Renal pelvis (tissue), 4 donors: ENCODE data around the gene TTC39B. TPM values are rescaled to one million over a fixed set of nuclear protein-coding genes. Genes with fewer than 3 reads are reported as not detected.
"Not testable (repeated sequence)": the region's sequence is repeated elsewhere in the genome, so short reads cannot be mapped to it uniquely, and the experiment has no call there.

Experiments
- DNase-seq: peaks from one replicate; pipeline ENCODE4 v3.0.0-alpha.2; 2013
- polyA plus RNA-seq, 3 donors: library from polyadenylated mRNA; unstranded; fragments of 120-200 nt; gene quantifications; one replicate each; pipeline ENCODE4 v1.2.1, GENCODE V29; 2013; ENCODE audit not compliant: insufficient read length in 3 of 3

Gene TTC39B
- polyA plus RNA-seq, 3 donors: 5.6 to 9.4 (median 9.1) TPM

DNA sequence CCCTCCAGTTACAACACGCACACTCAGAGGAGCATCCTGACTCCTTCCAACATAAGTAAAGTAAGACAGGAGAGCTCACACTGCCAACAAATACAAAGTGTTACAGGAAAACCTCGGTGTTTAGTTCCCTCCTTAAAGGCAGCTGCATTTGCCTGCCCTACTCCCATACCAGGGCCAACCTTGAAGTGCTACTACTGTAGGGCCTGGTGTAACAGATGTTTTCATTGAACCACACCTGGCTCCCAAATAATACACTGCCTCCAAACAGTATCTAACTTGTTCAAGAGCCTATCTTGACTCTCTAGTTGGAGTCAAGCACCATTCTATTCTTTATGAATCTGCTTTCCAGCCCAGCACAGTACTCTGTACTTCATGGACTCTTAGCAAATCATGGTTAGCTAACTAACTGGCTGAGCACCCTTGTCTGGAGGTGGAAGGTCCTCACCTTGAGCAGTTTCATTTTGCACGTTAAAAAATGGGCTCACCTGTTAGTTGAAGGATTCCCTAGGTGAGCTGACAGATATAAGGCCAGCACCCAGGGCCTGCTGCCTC is 34.6 kb downstream of the TTC39B start:
- no peak for DNase-seq

DNA sequence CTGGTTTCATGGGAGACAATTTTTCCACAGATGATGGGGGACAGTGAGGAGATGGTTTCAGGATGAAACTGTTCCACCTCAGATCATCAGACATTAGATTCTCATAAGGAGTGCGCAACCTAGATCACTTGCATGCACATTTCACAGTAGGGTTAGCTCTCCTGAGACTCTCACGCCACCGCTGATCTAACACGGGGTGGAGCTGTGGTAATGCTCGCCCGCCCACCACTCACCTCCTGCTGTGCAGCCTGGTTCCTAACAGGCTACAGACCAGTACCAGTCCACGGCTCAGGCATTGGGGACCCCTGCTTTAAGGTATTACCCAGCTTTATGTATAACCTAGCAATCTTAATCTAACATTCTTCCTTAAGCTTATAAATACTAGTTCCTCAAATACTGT is 35.6 kb downstream of the TTC39B start:
- no peak for DNase-seq

DNA sequence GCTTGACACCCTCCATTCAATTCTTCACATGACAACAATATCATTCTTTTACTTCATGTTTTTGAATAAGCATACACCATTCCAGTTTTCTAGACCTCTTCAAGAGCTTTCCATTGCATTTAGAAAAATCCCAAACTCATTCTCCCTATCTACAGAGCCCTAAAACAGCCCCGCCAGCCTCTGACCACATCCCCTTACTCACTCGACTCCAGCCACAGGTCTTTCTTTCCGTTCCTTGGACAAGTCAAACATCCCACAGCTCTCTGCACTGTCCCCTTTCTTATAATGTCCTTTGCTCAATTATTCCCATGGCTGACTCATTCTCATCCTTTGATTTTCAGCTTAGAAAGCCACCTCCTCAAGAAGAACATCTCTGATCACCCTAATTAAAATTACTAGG is 38.2 kb downstream of the TTC39B start:
- no peak for DNase-seq

DNA sequence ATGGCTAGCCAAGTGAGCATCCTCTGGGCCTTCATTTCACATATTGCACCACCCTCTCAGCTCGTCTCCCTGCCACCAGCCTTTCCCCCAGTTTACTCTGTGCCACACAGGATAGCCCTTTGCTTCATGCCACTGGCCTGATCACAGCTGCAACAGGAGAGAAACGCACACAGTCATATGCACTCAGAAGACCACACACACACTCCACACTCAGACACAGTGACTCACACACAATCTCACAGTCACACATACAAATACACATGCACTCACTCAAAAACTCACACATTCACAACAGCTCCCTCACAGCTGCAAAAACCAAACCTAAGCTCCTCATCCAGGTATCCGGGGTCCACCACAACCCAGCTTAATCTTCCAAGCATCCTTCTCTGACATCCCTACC is 38.7 kb downstream of the TTC39B start:
- no peak for DNase-seq

DNA sequence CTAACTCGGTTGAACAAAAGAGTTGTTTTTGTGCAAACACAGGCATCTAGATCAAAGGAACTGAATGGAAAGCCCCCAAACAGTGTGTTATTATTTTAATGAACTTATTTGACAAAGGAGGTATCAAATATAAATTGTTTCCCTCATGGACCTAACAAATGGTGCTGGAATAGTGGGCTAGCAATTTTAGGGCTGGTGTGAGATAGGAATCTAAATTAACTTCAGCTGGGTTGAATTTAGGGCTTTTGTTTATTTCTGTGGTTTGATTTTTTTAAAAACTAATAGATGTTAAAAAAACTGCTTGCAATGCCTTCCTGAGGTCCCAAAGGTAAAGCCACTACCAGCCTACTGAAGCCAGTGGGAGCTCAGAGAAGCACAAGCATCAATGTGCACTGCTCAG is 42.1 kb downstream of the TTC39B start:
- DNase-seq: no peak

DNA sequence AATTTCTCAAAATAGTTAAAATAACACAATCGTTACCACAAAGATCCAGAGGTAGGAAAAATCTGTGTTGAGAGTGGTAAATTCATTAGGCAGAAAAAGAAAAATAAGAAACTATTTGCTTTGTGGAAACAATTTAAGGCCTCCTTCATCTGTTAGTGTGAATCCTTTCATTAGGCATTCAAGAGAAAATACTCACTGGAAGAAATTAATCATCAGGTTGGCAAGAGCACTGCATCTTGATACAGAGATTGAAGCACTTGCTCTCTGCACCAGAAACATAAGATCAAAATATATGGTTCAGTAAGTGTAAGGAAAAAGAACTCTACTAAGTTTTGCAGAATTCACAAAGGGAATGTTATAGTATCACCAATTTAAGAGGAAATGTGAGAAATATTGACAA is 44.4 kb downstream of the TTC39B start:
- no peak for DNase-seq

DNA sequence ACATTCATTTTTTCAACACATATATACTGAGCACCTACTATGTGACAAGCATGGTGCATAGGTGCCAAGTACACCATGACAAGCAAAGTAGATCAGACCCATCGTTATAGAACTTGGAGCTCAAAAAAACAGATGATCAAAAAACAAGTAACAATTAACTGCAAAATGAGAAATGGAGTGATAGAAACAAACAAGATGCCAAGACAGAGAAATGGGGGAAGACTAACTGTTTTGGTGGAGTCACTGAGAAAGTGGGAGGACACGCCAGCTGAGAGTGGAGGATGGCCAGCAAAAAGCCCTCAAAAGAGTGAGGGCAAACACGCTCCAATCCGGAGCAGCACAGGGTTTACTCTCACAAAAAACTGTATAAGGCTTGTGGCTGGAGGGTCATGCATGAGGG is 50.6 kb downstream of the TTC39B start:
- DNase-seq: no peak

DNA sequence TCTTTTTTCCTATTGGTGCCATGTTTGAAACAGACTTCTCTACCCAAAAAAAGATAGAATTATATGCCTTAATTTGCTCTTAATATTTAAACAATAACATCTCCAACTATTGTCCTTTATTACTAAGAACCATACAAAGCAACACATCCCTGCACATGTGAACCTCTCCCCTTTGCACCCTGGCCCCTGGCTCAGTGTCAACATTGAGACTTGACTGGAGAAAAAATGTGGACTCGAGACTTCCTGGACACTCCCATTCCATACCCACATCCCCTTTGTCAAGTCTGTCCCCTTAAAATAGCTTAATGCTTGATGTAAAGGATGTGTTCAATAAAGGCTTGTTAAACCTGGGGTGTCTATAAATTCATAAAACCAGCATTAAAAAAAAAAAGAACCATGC is 53.2 kb downstream of the TTC39B start:
- DNase-seq: no peak

DNA sequence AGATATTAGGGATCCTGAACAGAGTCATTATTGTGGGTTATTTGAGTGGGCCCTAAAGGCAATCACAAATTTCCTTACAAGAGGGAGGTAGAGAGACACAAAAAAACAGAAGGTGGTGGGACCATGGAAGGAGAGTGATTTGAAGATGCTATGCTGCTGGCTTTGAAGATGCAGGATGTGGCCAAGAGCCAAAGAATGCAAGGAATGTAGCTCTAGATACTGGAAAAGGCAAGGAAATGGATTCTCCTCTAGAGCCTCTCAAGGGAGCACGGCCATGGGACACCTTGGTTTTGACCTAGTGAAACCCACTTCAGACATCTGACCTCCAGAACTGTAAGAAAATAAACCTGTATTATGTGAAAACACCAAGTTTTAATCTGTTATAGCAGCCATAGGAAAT is 53.8 kb downstream of the TTC39B start:
- DNase-seq: no peak

DNA sequence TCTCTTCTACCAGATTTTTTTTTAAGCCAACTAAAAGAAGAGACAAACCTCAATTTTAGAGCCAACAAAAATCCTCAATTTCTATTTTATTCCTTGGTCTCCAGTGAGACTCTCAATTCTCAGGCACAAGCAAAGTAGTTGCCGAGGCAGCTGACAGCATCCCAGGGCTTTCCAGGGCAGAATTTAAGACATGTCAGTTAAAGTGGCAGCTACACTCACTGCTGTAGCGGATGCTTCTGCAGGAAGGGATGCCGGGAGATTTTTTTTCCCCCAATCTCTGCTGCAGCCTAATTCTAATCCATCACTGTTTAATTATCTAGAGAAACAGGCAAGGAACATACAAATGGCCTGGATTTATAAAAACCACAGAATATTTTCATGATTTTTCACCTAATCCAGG is 57.0 kb downstream of the TTC39B start:
- no peak for DNase-seq

DNA sequence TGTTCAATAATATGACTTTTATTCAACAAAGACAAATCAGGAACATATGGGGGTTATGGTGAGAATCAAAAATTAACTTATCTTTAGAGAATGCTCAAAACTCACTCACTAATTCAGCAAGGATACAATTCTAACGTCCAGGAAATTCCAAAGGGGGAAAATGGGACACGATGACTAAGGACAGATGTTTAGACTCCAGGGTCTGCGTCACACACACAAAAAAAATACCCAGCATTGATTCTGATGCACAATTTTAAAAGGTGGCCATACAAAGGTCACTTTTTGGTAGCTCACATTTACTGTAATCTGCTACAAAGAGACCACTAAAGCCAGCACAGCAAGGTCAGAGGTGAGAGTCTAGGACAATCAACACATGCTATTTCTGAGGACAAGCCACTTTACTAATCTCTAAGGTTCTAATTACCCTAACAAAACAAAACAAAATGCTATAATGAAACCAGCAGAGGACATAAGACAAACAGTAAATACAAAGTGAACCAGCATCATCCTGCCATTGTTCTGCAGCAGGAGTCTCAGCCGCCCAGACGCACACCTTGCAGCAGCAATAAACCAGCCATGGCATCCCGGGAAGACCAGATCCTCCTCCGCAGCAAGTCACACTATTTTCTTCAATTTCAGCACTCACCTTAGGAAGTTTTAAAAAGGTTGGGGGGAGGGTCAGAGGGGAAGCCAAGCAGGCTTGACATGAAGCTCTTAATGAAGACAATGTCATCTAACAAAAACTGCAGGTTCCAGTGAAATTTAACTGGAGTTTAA is 57.8 kb downstream of the TTC39B start:
- peak; percentile 43 for DNase-seq

DNA sequence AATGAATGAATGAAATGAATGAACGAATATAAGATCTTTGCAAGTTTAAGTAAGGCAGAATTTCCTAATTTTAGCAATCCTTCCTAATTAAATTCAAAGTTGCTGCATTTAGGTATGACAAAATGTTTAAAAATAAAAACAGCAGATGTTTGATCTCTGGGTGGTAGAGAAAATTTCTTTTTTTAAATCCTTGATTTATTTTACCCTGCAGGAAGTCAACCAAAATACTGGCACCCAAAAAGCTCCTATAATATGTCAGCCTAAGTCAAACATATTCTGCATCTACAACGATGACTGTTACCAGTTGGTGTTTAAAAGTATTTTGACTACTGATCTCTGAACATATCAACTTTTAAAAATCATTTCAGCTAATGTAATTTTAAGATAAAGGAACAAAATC is 58.4 kb downstream of the TTC39B start:
- DNase-seq: no peak

DNA sequence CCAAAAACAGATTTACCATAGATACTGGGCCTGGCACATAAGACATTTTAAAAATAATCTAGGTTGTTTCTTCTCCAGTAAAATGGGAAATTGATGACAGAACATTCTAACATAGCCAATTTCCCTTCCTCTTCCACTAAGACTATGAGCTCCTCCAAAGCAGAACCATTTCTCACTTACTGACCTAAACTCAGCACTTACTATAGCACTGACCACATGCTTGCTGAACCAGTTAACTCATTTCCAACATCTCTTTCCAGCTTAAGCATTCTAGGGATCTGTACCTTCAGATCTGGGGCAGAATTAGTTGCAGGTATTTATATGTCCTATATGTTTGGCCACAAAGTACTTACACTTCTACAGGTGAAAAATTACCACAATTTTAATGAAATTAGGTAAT is 58.9 kb downstream of the TTC39B start:
- no peak for DNase-seq

DNA sequence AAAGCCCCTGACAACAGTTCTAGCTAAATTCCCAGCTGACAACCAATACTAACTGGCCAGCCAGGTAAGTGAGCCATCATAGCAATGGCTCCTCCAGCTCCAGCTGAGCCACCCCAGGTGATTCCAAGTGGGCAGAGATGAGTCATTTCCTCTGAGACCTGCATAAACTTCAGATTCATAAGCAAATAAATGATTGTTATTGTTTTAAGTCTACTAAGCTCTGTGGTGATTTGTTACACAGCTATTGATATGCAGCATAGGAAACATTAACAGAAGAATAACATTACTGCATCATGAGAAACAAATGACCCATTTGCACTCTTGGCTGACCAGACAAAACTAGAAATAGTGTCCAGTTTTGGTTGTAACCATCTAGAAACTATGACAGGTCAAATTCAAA is 60.3 kb downstream of the TTC39B start:
- no peak for DNase-seq

DNA sequence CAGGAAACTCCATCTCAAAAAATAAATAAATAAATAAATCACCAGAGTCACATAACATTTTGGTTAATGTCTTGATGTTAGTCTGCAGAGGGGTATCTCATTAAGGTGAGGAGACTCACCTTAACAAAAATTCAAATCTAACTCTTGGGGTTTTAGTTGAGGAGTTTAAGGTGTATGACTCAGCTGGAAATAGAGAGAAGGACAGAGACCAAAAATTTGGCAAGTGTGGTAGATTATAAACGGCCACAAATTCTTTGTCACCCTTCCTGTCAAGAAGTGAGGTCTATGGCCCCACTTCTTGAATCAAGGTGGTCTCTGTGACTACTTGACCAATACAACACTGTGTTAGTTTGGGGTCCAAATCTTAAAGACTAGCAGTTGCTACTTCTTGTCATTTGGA is 60.8 kb downstream of the TTC39B start:
- no peak for DNase-seq

DNA sequence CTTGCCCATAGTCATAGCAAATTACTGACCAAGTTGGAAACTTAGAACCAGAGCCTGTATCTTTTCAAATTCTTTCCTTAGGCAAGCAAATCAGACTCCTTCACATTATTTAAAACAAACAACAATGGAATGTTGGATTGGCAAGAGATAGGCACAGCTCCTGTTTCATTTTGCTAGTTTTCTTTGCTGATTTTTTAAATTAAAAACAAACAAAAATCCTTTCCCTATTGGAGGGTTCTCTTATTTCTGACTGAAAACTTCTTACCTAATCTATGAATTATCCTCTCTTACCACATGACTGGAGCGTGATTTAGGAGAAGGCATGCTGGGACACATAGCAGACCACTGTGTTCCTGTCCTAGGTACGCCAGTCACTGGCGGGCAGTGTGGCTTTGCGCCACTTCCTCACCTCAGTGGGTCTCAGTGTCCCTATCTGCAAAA is 63.0 kb downstream of the TTC39B start:
- no peak for DNase-seq

DNA sequence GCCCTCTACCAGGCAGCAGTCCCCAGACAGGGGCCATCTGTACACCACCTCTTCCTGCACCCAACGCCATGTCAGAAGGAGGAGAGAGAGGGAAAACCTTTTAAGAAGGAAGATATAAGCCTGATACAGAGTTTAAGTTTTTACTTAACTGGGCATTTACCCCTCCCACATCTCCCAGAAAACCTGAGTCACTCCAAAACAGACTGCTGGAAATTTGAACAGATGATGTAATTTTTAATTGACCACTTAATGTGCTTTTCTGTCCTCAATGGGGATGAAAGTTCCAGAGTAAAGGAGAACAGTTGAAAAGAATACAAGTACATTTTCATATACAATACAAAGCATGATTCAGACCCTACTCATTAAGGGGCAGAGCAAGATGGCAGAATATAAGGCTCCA is 63.9 kb downstream of the TTC39B start:
- DNase-seq: no peak

DNA sequence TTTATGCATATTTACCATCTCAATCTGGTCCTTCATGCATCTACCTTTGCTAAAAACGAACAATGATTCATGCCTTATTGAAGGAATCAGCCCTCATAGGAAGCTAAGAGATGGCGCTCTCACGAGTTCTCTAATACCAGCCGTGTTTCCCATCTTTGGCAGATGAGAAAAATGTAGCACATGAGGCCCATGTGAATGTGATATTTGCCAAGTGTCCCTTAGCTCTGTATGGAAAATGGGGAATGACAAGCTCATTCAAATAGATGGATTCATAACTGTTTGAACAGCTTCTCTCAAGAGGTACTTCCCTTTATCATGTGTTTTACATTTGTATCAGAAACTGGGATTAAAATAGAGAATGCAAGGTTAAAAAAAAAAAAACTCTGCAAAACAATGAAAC is 66.1 kb downstream of the TTC39B start:
- DNase-seq: no peak

DNA sequence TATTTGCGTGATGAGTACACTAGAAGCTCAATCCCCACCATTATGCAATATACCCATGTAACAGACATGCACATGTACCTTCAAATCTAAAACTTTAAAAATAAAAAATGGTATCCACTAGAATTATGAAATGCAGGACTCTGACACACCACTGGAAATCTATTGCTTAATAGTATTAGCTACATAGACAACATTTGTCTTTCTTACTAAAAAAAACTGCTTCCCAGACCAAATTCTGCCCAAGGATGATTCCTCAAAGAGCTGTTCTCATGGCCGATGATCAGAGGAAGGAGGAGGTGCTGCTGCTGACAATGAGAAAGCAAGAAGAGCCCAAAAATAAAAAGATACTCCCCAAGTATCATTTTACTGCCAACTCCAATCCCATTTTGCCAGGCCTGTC is 67.2 kb downstream of the TTC39B start:
- DNase-seq: no peak

DNA sequence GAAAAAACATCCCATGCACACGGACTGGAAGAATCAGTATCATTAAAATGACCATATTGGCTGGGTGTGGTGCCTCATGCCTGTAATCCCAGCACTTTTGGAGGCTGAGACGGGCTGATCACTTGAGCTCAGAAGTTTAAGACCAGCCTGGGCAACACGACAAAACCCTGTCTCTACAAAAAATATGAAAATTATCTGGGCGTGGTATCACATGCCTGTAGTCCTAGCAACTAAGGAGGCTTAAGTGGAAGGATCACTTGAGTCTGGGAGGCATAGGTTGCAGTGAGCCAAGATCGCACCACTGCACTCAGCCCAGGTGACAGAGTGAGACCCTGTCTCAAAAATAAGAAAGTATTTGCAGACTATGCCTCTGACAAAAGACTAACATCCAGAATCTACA is 68.4 kb downstream of the TTC39B start:
- DNase-seq: no peak

DNA sequence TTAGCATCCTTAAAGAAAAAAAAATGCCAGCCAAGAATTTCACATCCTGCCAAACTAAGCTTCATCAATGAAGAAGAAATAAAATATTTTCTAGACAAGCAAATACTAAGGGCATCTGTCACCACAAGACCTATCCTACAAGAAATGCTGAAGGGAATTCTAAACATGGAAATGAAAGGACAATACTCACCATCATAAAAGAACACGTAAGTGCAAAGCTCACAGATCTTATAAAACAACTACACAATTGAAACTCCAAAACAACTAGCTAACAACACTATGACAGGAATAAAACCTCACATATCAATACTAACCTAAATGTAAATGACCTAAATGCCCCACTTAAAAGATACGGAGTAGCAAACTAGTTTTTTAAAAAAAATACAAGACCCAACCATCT is 71.4 kb downstream of the TTC39B start:
- no peak for DNase-seq

DNA sequence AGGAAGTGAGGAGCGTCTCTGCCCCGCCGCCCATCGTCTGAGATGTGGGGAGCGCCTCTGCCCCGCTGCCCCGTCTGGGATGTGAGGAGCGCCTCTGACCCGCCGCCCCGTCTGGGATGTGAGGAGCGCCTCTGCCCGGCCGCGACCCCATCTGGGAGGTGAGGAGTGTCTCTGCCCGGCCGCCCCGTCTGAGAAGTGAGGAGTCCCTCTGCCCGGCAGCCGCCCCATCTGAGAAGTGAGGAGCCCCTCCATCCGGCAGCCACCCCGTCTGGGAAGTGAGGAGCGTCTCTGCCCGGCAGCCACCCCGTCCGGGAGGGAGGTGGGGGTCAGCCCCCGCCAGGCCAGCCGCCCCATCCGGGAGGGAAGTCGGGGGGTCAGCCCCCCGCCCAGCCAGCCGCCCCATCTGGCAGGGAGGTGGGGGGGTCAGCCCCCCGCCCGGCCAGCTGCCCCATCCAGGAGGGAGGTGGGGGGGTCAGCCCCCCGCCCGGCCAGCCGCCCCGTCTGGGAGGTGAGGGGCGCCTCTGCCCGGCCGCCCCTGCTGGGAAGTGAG is 73.0 kb downstream of the TTC39B start:
- not testable (repeated sequence) for DNase-seq

DNA sequence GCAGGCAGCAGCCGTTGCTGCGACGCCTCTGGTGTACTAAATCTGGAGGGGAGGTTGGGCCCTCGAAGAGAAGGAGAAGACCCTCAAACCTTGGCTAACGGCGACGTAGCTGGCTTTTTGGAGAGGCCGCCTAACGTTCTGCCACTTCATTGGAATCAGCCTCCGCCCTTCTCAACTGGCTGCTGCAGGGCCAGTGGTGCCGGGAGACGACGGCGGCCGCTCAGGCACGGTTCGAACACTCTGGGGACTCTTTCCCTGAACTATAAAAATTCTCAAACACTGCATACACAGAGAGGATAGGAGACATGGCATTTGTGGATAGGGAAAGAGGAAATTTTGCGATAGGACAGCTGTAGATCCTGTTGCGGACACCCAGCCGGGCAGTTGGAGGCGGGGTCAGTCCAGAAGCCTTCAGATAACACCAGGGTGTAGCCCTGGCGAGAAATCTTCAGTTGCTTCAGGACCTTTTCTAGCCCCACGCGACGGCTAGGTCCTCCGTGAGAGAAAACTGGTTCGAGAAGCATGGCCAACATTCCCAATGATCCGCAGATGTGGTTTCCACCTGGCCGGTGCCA is 74.2 kb downstream of the TTC39B start:
- not testable (repeated sequence) for DNase-seq
